Measurements from ENCODE around the gene ATF5. TPM values are rescaled to one million over a fixed set of nuclear protein-coding genes. Genes with fewer than 3 reads are reported as not detected.
A peak's percentile ranks its signal among the peaks of the same experiment; 100 is the strongest.

Gene ATF5
- total RNA-seq, 2 experiments from 2014 or later: 265 to 527 TPM

DNA sequence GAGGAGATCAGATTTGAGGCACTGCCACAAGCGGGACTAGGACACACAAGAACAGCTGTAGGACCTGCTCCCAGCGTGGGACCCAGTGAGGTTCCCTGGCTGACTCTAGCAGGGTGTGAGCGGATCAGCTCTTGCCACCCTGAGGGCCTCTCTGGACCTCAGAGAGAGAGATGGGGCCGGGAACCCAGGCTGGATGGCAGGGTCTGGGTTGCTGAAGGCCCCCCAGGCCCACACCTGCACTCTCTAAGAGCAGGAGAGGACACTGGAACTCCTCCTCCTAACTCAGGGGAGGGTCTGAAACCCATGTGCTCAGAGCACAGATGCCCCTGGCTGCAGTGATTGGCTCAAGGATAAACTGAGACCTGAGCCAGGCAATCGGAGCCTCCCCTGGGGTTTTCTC, 18.8 kb upstream of the ATF5 start:
- no peak overlapping the region for H3K4me3 ChIP-seq (ENCODE audit: low read depth, low read length, poor library complexity, severe bottlenecking)
- H2AFZ ChIP-seq (ENCODE audit: low read length): no peak overlapping the region
- intact Hi-C loops (cut with micrococcal nuclease; ENCODE audit: unreplicated experiment): no loop called here
- peaks cover 10% of the 10 kb centered on the region; the same call in 1 of the 2 replicates for H4K20me1 ChIP-seq (ENCODE audit: insufficient read depth, low read length)
- peaks cover 93% of the 10 kb centered on the region for H3K36me3 ChIP-seq (ENCODE audit: insufficient read depth, low read length)
- BruUV-seq (replicated peaks): no TSS peak
- H3K9me2 ChIP-seq (ENCODE audit: insufficient read depth, low read length): no peaks in the 10 kb centered on the region
- peaks cover 37% of the 10 kb centered on the region for H3K4me1 ChIP-seq (ENCODE audit: insufficient read depth, low read length, poor library complexity, severe bottlenecking)
- H3K4me2 ChIP-seq (ENCODE audit: low read length): no peak overlapping the region
- DNase-seq (ENCODE audit: low spot score): no peak
- no peak for TF ChIP-seq EZH2phosphoT487 (IDR thresholded peaks at IDR 0.05; ENCODE audit: borderline replicate concordance, low read depth, low read length)
- TF ChIP-seq, protein P1, sequence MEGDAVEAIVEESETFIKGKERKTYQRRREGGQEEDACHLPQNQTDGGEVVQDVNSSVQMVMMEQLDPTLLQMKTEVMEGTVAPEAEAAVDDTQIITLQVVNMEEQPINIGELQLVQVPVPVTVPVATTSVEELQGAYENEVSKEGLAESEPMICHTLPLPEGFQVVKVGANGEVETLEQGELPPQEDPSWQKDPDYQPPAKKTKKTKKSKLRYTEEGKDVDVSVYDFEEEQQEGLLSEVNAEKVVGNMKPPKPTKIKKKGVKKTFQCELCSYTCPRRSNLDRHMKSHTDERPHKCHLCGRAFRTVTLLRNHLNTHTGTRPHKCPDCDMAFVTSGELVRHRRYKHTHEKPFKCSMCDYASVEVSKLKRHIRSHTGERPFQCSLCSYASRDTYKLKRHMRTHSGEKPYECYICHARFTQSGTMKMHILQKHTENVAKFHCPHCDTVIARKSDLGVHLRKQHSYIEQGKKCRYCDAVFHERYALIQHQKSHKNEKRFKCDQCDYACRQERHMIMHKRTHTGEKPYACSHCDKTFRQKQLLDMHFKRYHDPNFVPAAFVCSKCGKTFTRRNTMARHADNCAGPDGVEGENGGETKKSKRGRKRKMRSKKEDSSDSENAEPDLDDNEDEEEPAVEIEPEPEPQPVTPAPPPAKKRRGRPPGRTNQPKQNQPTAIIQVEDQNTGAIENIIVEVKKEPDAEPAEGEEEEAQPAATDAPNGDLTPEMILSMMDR (conservative IDR thresholded peaks at IDR 0.05; ENCODE audit: low read length): no peak
- POLR2A ChIA-PET: interaction anchor here (0.5 kb wide), 1 partner anchor 26 kb away, joined by 5 read pairs; no protein-coding TSS in a partner anchor
- H3K79me2 ChIP-seq (ENCODE audit: insufficient read depth, low read depth, low read length): peaks cover 17% of the 10 kb centered on the region; the same call in 1 of the 2 replicates
- no peaks in the 10 kb centered on the region for H3K9me3 ChIP-seq (ENCODE audit: low read length)
- no peak overlapping the region for H3K27ac ChIP-seq (ENCODE audit: low read depth, low read length, poor library complexity, severe bottlenecking)
- CTCF ChIA-PET (ENCODE audit: unreplicated experiment): no interaction called here

DNA sequence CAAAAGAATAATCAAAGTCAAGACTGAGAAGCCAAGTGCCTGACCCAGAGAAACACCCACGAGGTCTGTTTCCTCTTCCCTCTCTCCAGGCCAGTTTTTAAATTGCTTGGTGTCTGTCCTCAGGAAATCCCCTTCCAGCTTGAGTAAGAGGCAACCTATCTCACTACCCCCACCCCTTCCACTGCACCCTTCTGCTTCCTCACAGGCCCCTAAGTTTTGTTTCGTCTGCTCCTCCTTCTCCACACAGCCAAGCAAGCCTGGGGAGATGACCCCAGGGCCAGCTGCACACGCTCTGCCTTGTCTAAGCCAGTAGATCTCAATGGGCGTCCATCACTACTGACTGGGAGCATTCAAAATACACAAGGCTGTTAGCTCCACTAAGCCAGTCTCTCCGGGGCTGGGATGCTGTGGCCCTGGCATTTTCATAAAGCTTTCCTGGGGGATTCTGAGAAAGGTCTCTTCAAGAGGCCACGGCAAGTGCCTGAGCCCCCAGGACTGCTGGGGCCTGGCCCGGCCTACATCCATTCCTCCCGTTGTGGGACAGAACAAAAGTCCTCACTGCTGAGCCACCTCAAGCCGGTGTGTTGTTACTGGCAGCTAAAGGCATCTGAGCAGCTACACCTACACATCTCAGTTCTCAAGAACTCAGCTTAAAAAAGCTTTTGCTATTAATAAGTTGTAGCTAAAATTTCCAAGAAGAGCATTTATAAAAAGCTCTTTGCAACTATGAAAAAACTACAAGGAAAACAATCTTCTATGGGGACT, 17.4 kb upstream of the ATF5 start:
- Histone ChIP-seq H3K27ac (ENCODE audit: low read depth, low read length, poor library complexity, severe bottlenecking) (peak overlapping the region; percentile 22), H3K9me3 (ENCODE audit: low read length) (no peaks in the 10 kb centered on the region), H3K36me3 (ENCODE audit: insufficient read depth, low read length) (peaks cover 95% of the 10 kb centered on the region), H2AFZ (ENCODE audit: low read length) (no peak overlapping the region), H3K4me3 (ENCODE audit: low read depth, low read length, poor library complexity, severe bottlenecking) (no peak overlapping the region), H3K9me2 (ENCODE audit: insufficient read depth, low read length) (no peaks in the 10 kb centered on the region), H3K4me1 (ENCODE audit: insufficient read depth, low read length, poor library complexity, severe bottlenecking) (peaks cover 30% of the 10 kb centered on the region), H3K79me2 (ENCODE audit: insufficient read depth, low read depth, low read length) (peaks cover 26% of the 10 kb centered on the region; the same call in 1 of the 2 replicates), H4K20me1 (ENCODE audit: insufficient read depth, low read length) (peaks cover 8% of the 10 kb centered on the region; the same call in 1 of the 2 replicates), H3K4me2 (ENCODE audit: low read length) (peak overlapping the region; percentile 5; the same call in 1 of the 2 replicates)
- intact Hi-C loops (cut with micrococcal nuclease; ENCODE audit: unreplicated experiment): no loop called here
- ChIA-PET CTCF (ENCODE audit: unreplicated experiment) (no interaction called here), POLR2A (interaction anchor here (1.0 to 1.3 kb wide), 2 partner anchors 17 to 34 kb away, joined by 4 to 6 read pairs; partner anchors contain the start of genes AKT1S1, ATF5 and TBC1D17)
- no TSS peak for BruUV-seq (replicated peaks)
- no peak for TF ChIP-seq EZH2phosphoT487 (IDR thresholded peaks at IDR 0.05; ENCODE audit: borderline replicate concordance, low read depth, low read length)
- TF ChIP-seq, protein P1 (conservative IDR thresholded peaks at IDR 0.05; ENCODE audit: low read length): no peak
- peak; percentile 21 for DNase-seq (ENCODE audit: low spot score)
